HL-60 (cell line): ENCODE results near the gene MVP.

ENCODE experiments used
- POLR2AphosphoS5 ChIP-seq: IDR thresholded peaks from 2 replicates; pipeline ENCODE4 v1.6.1; 2012; ENCODE audit warnings: low read depth
- TF ChIP-seq, protein P1 (sequence below): IDR thresholded peaks from one replicate; pipeline ENCODE4 v1.5.1; 2011; ENCODE audit warnings: low read length, control low read depth, inconsistent platforms; ENCODE audit not compliant: insufficient read depth
- TF ChIP-seq, protein P2 (sequence below): IDR thresholded peaks from 2 replicates; pipeline ENCODE4 v1.6.1; 2012; ENCODE audit warnings: low read depth; ENCODE audit not compliant: insufficient replicate concordance

DNA sequence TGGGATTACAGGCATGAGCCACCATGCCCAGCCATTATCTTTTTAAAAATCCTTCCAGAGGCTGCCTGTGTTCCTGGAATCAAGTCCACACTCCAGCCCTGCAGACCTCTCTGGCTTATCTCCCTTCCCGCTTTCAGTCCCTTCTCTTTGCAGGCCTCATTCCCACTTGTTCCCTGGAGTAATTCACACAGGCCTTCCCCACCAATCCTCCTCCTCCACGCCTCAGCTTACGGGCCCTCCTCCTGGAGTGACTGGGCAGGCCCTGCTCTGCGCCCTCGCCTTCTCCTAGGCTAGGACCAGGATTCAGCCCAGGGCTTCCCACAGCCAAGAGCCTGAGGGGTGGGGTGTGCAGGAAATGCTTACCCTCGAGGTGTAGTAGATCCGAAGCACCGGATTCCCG, 40.0 kb downstream of the MVP start:
- TF ChIP-seq, protein P1, sequence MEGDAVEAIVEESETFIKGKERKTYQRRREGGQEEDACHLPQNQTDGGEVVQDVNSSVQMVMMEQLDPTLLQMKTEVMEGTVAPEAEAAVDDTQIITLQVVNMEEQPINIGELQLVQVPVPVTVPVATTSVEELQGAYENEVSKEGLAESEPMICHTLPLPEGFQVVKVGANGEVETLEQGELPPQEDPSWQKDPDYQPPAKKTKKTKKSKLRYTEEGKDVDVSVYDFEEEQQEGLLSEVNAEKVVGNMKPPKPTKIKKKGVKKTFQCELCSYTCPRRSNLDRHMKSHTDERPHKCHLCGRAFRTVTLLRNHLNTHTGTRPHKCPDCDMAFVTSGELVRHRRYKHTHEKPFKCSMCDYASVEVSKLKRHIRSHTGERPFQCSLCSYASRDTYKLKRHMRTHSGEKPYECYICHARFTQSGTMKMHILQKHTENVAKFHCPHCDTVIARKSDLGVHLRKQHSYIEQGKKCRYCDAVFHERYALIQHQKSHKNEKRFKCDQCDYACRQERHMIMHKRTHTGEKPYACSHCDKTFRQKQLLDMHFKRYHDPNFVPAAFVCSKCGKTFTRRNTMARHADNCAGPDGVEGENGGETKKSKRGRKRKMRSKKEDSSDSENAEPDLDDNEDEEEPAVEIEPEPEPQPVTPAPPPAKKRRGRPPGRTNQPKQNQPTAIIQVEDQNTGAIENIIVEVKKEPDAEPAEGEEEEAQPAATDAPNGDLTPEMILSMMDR = no peak
- TF ChIP-seq, protein P2, sequence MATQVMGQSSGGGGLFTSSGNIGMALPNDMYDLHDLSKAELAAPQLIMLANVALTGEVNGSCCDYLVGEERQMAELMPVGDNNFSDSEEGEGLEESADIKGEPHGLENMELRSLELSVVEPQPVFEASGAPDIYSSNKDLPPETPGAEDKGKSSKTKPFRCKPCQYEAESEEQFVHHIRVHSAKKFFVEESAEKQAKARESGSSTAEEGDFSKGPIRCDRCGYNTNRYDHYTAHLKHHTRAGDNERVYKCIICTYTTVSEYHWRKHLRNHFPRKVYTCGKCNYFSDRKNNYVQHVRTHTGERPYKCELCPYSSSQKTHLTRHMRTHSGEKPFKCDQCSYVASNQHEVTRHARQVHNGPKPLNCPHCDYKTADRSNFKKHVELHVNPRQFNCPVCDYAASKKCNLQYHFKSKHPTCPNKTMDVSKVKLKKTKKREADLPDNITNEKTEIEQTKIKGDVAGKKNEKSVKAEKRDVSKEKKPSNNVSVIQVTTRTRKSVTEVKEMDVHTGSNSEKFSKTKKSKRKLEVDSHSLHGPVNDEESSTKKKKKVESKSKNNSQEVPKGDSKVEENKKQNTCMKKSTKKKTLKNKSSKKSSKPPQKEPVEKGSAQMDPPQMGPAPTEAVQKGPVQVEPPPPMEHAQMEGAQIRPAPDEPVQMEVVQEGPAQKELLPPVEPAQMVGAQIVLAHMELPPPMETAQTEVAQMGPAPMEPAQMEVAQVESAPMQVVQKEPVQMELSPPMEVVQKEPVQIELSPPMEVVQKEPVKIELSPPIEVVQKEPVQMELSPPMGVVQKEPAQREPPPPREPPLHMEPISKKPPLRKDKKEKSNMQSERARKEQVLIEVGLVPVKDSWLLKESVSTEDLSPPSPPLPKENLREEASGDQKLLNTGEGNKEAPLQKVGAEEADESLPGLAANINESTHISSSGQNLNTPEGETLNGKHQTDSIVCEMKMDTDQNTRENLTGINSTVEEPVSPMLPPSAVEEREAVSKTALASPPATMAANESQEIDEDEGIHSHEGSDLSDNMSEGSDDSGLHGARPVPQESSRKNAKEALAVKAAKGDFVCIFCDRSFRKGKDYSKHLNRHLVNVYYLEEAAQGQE = no peak
- TF ChIP-seq POLR2AphosphoS5 = no peak
